Measurements from ENCODE around the gene ZNF423. TPM values are rescaled to one million over a fixed set of nuclear protein-coding genes. Genes with fewer than 3 reads are reported as not detected.

Gene ZNF423
- total and polyA plus RNA-seq, 4 donors, result 1.1 to 14.8 (median 3.3) TPM

GRCh38 chr16:49775581-49775980, 80.3 kb downstream of the ZNF423 start:
- Histone ChIP-seq H3K36me3 (ENCODE audit: control insufficient read depth in 4 of 4, insufficient read depth in 4 of 4, low read length in 4 of 4) (peaks cover 0 to 3% (median 2%) of the 10 kb centered on the region in 4 donors), H3K9ac (ENCODE audit: insufficient read depth in 1 of 2, low read length in 2 of 2) (no peak overlapping the region), H3K9me3 (ENCODE audit: control insufficient read depth in 4 of 4, insufficient read depth in 3 of 4, low read length in 3 of 4) (peaks cover 0 to 2% (median 0%) of the 10 kb centered on the region in 4 donors), H3K27ac (ENCODE audit: low read depth in 1 of 2, low read length in 1 of 2) (peak overlapping the region in 1 of 2 donors; percentile 75), H3K27me3 (ENCODE audit: control insufficient read depth in 3 of 3, insufficient read depth in 3 of 3, low read length in 2 of 3) (no peaks in the 10 kb centered on the region), H3K4me3 (no peak overlapping the region), H3K4me1 (ENCODE audit: control insufficient read depth in 5 of 5, insufficient read depth in 5 of 5, low read length in 5 of 5) (peaks cover 0 to 44% (median 27%) of the 10 kb centered on the region in 5 donors)
- 86 to 89% methylated on average over 4 of the region's 4 CpGs for WGBS, 2 donors
- no peak for TF ChIP-seq CTCF (IDR thresholded peaks at IDR 0.05; ENCODE audit: control extremely low read depth, extremely low read depth)
- DNase-seq, result no peak
- ATAC-seq (ENCODE audit: insufficient read depth, low FRiP score), result no peak

- Histone ChIP-seq H3K36me3 (ENCODE audit: control insufficient read depth in 4 of 4, insufficient read depth in 4 of 4, low read length in 4 of 4) (peaks cover 0 to 3% (median 2%) of the 10 kb centered on the region in 4 donors), H3K9me3 (ENCODE audit: control insufficient read depth in 4 of 4, insufficient read depth in 3 of 4, low read length in 3 of 4) (peaks cover 0 to 2% (median 0%) of the 10 kb centered on the region in 4 donors), H3K9ac (ENCODE audit: insufficient read depth in 1 of 2, low read length in 2 of 2) (no peak overlapping the region), H3K4me3 (no peak overlapping the region), H3K4me1 (ENCODE audit: control insufficient read depth in 5 of 5, insufficient read depth in 5 of 5, low read length in 5 of 5) (peaks cover 0 to 42% (median 22%) of the 10 kb centered on the region in 5 donors), H3K27ac (ENCODE audit: low read depth in 1 of 2, low read length in 1 of 2) (peak overlapping the region in 1 of 2 donors; percentile 75), H3K27me3 (ENCODE audit: control insufficient read depth in 3 of 3, insufficient read depth in 3 of 3, low read length in 2 of 3) (no peaks in the 10 kb centered on the region)
- WGBS, 2 donors, result 59 to 84% methylated on average over 4 of the region's 4 CpGs
- DNase-seq (peak in 1 of 3 donors; percentile 59), ATAC-seq (ENCODE audit: insufficient read depth, low FRiP score) (no peak)
- TF ChIP-seq CTCF (IDR thresholded peaks at IDR 0.05; ENCODE audit: control extremely low read depth, extremely low read depth), result no peak
Observed at GRCh38 chr16:49775018-49775417, 80.9 kb downstream of the ZNF423 start.

GRCh38 chr16:49773534-49774475, 82.1 kb downstream of the ZNF423 start:
- peaks cover 0 to 39% (median 17%) of the 10 kb centered on the region in 5 donors for H3K4me1 ChIP-seq (ENCODE audit: control insufficient read depth in 5 of 5, insufficient read depth in 5 of 5, low read length in 5 of 5)
- H3K36me3 ChIP-seq (ENCODE audit: control insufficient read depth in 4 of 4, insufficient read depth in 4 of 4, low read length in 4 of 4), result peaks cover 0 to 3% (median 0%) of the 10 kb centered on the region in 4 donors
- 66 to 71% methylated on average over 10 of the region's 10 CpGs for WGBS, 2 donors
- no peak for TF ChIP-seq CTCF (IDR thresholded peaks at IDR 0.05; ENCODE audit: control extremely low read depth, extremely low read depth)
- H3K27ac ChIP-seq (ENCODE audit: low read depth in 1 of 2, low read length in 1 of 2), result no peak overlapping the region
- no peaks in the 10 kb centered on the region for H3K9me3 ChIP-seq (ENCODE audit: control insufficient read depth in 4 of 4, insufficient read depth in 3 of 4, low read length in 3 of 4)
- no peaks in the 10 kb centered on the region for H3K27me3 ChIP-seq (ENCODE audit: control insufficient read depth in 3 of 3, insufficient read depth in 3 of 3, low read length in 2 of 3)
- DNase-seq (no peak), ATAC-seq (ENCODE audit: insufficient read depth, low FRiP score) (no peak)
- H3K9ac ChIP-seq (ENCODE audit: insufficient read depth in 1 of 2, low read length in 2 of 2), result no peak overlapping the region
- H3K4me3 ChIP-seq, result no peak overlapping the region

Data from lung (tissue), 12 donors.